GM11168 (cell line): ENCODE results near the gene CIAPIN1.

Experiments
- in situ Hi-C: fragments of 300-500 bp; cut with MboI; formaldehyde crosslinking; loops from one replicate; pipeline ENCODE4 v1.12.0; 2022; ENCODE audit warnings: low sequenced_read_pairs; ENCODE audit not compliant: unreplicated experiment

The CIAPIN1 gene

DNA sequence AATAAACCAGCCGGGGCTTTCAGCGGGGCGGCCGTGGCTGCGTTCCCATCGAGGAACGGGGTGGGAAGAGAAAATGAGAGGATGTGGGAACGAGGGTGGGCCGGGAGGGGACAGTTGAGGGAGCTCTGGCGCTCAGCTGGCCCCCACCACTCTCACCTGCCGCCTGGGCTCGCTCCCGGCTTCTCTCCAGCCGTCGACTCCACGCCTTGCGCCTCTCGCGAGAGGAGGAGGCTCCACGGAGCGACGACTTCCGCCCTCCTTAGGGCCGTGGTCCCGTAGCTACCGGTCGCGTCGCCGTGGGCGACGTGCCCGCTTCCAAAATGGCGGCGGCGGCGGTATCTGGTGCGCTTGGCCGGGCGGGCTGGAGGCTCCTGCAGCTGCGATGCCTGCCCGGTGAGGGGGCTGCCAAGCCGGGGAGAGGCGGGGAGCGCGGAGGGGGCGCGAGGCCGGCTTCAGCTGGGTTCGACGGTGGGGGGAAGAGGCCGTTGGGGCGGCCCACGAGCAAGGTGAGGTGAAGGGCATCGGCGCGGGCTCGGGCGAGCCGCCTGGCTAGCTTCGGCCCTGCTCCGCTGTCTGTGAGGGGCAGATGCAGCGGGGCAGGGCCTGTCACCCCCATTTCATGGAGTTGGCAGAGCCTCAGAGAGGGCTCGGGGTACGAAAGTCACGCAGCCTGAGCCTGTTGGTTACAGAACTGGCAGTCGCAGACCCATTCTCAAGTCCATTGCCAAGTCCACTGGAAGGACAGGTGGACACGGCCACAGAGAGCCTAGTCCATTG is at the start of gene CIAPIN1, which contains the start of gene COQ9:
TSS of gene CIAPIN1 (minus strand) at position 200 of the 777 bp plus-strand sequence. CDS start 6,457 bp downstream, outside the sequence.
TSS of gene COQ9 (plus strand) at position 294 of the 777 bp plus-strand sequence. CDS start at position 321, 27 bp downstream.
- in situ Hi-C loops: no loop called here

DNA sequence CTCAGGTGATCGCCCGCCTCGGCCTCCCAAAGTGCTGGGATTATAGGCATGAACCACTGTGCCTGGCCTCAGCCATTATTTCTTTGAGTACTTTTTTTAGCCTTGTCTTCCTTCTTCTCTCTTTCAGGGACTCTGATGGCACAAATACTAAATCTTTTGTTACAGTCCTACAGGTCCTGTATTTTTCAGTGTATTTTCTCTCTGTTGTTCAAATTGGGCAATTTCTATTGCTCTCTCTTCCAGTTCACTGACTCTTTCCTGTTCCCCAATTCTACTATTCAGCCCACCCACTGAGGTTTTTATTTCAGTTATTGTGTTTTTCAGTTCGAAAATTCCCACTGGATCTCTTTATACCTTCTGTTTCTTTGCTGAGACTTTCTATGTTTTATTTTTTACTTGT is 46.6 kb upstream of the CIAPIN1 start:
- in situ Hi-C loops: no loop called here

DNA sequence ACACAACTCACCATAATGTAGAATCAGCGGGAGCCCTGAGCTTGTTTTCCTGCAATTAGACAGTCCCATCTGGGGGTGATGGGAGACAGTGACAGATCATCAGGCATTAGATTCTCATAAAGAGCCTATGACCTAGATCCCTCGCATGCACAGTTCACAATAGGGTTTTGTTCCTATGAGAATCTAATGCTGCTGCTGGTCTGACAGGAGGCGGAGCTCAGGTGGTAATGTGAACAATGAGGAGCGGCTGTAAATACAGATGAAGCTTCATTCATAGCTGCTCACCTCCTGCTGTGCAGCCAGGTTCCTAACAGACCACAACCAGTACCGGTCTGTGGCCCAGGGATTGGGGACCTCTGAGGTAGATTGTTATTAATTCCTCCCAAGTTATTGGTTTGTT is 42.0 kb upstream of the CIAPIN1 start:
- in situ Hi-C loops: loop anchor here (5.0 kb wide), 1 partner anchor 38 kb away; no protein-coding TSS in a partner anchor

DNA sequence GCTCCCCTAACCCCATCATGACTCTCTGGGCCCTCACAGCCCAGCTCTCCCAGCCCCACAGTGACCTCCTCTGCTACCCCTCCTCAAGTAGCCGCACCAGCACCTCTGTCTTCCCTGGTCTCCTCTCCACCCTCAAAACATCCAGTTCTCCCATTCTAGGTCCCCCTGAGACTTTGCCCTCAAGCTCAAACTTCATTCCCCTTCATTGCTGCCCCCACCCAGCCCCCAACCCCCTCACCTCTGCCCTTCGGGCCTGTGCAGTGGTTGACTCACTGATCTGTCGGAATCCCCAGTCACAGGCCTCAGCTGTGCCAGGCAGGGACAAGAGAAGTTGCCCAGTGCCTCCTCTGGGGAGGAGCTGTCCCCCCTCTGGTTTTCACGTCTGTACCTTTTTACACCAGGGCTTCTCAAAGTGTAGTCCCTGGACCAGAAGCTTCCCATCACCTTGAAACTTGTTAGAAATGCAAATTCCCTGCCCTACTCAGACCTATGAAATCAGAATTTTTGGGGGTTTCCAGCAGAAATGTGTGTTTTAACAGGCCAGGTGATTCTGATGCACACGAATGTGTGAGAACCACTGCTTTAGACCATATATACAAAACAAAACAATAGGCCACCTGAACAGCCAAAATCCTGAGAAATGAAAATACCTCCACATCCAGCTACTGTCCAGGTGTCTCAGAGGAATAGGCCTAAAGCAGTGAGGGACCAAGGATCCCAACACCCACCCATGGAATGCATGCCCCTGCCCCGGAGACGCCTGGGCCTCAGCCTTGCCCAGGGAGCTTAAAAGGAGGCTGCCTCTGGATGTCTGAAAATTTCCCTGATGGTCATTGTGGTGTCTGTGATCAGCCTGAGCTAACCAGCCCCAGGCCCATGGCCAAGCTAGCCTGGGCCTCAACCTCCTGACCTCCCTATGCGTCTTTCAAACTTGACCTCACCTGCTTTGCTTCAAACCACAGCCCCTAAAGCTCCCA is 40.0 kb upstream of the CIAPIN1 start:
- in situ Hi-C loops: loop anchor here (5.0 kb wide), 1 partner anchor 40 kb away; no protein-coding TSS in a partner anchor

DNA sequence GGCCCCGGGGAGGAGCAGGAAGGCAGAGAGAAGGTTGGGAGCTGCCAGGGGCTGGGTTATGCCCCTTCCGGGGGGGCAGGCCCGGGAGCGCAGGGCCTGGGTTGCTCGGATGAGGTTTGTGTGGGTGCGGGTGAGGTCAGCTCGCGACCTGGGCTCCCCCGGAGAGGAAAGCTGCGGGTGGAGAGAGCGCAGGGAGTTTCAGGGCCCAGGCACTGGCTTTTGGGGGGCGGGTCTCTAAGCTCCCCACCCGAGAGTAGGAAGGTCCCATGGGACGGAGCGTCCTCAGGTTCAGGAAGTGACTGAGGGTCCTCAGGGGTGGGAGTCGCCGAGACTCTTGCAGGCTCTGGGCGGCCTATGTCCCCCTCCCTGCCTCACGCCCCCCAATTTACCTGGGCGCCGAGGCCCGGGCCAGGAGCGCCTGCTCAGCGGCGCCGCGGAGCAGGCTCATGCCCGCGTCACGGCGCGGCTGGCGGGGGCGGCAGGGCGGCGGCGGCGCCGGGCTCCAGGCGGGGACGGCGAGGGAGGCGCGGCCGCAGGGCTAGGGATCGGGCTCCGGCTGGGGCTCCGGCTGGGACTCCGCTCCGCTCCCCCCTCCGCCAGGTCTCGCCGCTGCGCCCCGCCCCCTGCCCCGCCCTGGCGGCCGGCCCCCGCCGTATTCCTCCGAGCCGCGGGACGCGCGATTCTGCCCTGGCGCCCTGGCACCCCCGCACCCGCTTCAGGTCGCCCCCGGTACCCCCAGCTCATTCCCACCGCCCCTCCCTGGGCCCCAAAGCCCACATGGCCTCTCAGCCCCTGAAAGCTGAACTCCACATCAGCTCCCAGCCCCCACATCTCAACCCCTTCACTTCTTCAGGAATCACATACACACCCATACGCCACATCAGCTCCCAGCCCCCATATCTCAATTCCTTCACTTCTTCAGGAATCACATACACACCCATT is 39.0 kb upstream of the CIAPIN1 start, which contains the start of gene DOK4:
TSS of gene DOK4 (minus strand) at position 578 of the 942 bp plus-strand sequence. CDS start 6,986 bp downstream, outside the sequence.
- in situ Hi-C loops: loop anchor here (5.0 kb wide), 1 partner anchor 41 kb away; no protein-coding TSS in a partner anchor

DNA sequence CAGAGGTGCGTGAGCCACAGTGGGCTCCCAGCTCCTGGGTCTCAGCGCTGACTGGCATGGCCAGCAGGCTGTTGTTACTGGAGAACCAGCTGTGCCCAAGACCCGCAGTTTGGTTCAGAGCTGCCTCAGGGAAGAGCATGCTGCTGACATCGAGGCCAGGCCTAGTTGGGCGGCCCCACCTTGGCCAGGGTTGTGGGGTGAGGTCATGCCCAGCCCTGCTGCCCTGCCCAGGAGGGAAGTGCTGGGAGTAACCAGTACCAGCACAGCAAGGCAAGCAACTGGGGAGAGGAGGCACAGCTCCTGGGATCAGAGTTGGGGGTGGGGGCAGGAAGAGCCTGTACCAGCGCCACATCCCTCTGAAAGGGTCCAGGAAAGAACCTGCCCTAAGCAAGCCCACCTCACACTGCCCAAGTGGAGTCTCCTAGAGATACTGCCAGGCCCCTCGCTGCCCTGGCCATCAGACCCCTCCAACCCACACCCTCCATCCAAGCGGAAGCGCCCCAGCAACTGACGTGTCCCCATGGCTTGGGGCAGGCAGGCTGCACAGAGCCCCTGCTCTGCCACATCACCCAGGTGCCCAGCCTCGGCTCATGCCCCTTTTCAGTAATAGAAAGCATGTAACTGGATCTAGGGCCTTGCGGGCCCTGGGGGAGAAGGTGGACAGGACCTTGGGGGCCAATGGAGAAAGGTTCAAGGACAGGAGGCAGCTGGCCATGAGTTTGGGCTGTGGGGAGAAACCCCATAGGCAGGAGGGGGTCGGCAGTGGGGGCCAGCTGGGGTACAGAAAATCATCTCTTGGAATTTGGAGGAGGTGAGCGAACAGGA is 38.1 kb upstream of the CIAPIN1 start:
- in situ Hi-C loops: loop anchor here (5.0 kb wide), 1 partner anchor 42 kb away; no protein-coding TSS in a partner anchor

DNA sequence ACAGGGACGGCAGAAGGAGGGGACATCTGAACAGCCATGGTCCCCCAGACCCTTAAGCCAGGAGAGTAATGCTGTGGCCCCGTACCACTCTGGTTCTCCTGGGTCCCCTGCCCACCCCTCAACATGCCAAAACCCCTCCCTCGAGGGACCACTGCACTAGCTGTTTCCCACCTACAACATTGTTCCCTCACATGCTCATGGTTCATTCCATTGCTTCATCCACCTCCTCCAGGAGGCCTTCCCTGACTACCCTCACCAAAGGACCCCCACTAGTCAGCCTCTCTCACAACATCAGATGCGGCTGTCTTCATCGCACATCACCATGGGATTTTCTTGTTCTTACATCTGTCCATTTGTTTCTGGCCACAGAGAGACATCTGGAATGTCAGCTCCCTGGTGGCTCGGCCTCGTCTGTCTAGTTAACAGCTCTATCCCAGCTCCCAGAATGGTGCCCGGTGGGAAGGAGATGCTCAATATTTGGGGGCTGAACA is 37.4 kb upstream of the CIAPIN1 start:
- in situ Hi-C loops: loop anchor here (5.0 kb wide), 1 partner anchor 43 kb away; no protein-coding TSS in a partner anchor

DNA sequence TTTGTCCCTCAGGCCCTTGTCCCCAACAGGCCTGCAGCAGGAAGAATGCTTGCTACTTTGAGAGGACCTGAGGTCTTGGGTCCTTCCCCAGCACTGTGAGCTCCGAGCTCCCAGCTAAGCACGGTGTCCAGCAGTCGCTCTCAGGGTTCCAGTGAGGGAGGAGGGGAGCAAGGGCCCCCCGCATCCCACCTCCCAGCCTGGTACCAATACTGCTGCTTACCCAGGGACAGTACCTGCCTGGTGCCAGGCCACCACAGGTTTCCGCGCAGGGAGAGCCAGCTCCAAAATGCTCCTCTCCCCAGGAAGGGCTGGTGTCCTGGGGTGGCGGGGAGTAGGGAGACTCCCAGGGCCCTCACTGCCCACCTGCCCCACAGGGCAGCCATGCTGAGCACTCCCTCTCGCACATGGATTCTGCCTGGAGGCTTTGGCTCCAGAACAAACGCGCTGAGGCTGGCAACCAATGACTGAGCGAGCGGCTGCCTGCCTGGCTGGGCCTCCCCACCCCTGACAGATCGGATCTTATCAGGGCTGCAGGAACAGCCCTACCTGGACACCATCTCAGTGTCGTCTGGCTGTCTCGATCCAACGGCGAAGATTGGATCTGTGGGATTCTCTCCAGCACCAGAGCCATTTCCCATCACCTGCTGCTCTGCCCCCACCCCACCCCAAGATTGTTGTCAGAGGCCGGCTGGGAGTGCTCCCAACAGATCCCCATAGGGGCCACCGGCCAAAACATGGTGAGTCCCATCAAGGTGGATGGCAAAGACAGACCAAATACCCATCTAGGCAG is 36.7 kb upstream of the CIAPIN1 start:
- in situ Hi-C loops: no loop called here

DNA sequence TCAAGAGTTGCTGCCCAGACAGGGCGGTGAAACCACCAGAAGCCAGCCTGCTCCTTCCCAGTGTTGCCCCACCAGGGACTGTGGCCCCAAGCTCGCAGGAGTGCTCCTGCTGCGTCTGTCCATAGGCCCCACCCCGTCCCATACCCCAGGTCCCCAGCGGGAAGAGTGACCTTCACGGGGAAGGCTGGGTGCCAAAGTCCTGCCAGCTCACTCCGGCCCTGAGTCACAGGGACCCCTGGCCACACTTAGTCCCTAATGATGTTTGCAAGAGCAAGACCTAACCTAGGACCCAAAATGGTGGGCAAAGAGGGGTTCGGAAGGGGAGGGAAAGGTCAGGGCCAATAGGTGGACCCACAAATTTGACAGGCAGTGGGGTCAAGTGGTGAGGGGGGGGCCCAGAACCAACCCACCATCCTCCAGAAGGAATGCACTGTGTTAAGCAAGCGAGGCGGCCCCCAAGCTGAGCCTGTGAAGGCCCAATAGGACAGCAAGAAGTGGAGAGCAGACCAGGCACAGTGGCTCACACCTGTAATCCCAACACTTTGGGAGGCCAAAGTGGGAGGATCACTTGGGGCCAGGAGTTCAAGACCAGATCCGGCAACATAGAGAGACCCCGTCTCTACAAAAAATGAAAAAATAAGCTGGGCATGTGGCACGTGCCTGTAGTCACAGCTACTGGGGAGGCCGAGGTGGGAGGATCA is 35.8 kb upstream of the CIAPIN1 start:
- in situ Hi-C loops: no loop called here

DNA sequence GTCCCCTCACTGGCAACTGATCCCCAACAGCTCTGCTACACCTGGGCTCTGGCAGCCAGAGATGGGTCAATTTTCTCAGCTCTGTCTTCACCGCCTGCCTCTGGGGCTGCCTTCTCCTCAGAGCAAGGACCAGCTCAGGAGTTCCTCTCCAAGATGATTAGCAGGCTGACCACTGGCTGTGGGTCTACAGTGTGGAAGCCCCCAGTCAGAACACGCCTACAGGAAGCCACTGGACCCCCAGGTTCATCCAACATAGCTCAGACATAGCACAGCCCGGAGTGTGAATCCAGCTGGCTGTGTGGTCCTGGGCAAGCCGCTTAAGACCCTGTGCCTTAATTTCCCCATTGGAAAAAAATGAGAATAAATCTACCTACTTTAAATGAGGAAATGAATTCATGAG is 34.2 kb upstream of the CIAPIN1 start:
- in situ Hi-C loops: no loop called here

DNA sequence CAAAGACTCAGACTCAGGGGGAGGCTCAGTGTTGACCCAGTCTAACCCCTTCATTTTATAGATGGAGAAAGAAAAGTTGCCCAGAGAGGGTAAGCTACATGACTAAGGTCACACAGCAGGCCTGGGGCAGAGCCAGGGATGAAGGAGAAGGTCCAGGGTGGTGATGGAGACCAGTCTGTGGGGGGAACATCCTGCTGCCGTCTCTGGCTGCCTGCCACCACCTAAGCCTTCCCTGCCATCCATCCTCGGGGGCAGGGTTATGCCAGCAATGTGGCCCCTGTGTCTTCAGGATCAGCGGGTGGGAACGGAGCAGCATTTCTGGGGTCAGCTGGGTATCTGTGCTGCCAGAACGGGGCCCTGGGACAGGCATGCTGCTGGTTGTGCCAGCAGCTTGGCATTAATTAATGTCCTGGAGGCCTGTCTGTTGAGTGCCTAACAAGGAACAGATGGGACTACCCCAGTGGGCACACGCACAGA is 33.6 kb upstream of the CIAPIN1 start:
- in situ Hi-C loops: no loop called here

DNA sequence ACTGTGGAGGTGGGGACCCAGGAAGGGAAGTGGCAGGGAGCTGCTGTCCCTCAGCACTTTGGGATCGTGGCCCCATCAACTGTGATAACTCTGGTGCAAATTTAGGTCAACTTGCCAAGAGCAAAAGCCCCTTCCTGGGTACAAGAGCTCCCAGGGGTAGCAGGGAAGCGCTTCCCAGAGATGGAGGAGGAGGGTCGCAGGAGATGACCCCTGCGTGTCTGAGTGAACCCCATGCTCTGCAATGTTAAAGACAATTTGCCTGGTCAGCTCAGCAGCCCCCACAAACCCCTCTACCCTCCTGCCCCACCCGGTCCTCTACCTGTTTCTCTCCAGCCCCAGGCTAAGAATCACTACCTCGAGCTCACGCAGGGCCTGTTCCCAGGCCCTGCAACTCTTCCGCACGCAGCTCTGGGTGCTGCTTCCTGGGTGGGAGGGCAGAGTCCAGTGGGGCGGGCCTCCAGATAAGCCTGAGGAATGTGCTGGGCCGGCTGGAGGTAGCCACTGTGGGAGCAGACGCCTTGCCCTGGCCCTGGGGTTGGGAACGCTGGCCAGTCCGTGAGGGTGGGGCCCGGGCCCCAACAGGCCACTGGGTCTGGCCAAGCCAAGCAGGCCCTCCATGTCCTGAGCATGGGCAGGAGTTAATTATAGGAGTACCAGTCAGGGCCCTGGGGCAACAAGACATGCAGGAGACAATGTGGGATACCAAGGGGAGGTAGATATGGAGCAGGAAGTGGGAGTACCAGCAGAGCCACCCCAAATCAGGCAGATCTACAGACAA is 33.0 kb upstream of the CIAPIN1 start:
- in situ Hi-C loops: no loop called here

DNA sequence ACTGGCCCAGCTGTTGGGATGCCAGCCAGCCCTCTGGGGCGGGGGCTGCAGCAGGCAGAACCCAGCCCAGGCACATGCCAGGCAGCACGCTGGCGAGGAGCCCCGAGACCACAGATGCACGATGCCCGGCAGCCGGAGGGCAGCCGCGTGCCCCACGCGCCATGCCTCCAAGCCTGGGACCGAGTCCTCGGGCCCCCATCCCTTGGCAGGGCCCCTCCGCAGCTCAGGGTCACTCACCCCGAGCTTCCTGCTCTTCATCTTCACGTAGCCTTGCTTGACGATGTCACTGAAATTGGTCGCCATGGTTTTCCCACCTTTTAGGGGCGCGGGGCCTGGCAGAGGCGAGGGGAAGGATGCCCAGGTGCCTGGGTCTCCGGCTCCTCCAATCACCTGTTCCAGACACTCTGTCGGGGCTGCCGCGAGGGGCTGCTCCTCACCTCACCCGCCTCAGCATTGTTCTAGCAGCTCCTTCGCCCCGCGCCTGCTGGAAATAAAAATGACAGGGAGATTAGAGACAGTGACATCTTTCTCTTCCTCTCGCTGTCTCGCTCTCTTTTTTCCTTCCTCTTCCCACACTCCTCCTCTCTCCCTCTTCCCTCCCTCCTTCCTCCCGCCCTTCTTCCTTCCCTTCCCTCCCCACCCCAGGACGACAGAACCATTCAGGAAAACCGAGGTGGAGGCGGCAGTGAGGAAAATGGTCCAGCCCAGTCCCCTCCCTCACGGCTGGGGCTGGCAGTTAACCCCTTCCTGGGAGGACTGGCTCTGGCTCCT is 32.2 kb upstream of the CIAPIN1 start:
- in situ Hi-C loops: no loop called here

DNA sequence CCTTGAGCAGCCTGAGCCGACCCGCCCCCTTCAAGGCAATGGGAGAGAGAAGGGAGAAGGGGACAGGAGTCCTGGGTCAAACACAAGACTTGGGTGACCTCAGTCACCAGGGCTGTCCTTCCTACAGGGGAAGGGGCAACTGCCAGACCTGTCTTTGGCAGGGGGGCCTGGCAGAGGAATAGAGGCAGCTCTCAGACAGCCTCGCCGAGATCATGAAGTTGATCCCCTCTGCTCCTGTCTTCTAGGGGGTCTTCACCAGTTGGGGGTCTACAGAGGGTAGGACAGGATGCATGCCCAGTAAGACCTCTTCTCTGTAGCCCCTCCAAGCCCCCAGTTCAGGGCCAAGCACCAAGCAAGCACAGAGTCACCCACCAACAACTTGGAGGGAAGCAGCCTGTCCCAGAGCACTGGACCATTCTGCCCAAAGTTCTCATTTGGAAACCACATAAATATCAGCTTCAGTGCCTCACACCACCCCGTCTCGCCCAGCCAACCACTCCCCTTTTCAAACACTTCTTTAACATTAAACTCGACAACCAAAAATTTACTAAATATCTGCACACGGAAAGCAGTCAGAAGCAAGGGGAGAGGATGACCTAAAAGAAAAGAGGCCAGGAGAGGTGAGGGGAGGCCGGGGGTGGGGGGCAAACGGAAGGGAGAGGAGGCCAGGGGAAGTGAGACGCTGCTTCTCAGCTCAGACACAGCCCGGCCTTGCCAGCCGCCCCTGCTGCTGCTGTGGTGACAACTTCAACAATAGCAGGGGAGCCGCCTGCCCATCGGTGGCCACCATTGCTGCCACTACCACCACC is 31.4 kb upstream of the CIAPIN1 start:
- in situ Hi-C loops: no loop called here
